Metanephros (tissue), 2 donors: ENCODE measurements around the gene TWNK. TPM values are rescaled to one million over a fixed set of nuclear protein-coding genes. Genes with fewer than 3 reads are reported as not detected.

Source experiments
- small RNA-seq: library from RNA; depleted of rRNA; stranded (forward); fragments of <200 nt; gene quantifications from one replicate; pipeline ENCODE3, GENCODE V24; 2014; ENCODE audit warnings: low replicate concordance
- total RNA-seq: library from RNA; depleted of rRNA; stranded (reverse); fragments of >200 nt; gene quantifications from one replicate; pipeline ENCODE4 v1.2.3, GENCODE V29; 2014

The TWNK gene
- 9.5 TPM for total RNA-seq

DNA sequence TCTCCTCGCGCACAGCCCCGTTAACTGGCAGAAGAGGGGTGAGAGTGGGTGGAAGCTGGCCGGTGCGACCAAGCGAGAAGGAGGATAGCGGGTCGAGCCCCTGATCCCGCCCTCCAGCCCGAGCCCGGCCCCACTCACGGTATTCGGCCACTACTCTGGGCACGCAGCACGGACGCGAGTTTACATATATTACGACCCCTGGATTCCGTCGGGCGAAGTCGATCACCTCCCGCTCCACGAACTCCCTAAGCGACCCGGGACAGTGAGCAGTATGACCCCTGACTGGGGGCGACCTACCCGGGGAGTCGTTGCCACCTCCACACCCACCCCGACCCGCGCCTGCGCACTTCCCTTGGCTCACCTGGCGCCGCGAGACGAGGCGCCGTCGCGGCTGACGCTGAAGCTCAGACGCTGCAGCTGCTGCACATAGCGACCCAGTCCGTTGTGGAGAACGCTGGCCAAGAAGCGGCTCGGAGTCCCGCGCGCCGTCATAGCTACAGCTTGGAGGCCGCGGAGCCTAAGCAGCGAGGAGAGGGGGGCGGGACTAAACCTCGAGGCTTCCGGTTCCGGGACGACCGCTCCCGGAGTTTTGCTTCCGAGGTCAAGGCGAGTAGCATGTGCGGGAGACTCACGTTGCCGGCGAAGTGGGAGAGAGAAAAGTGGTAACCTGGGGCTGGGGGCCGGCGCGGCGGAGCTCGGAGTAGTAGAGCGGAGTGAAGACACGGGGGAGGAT is at the start of gene TWNK, which contains the start of gene MRPL43:
Gene TWNK (plus strand): TSS at position 592 of the 733 bp plus-strand sequence. CDS start 668 bp downstream, outside the sequence.
Gene MRPL43 (minus strand): TSS at position 546 of the 733 bp plus-strand sequence. CDS start 54 bp downstream, at position 492.

DNA sequence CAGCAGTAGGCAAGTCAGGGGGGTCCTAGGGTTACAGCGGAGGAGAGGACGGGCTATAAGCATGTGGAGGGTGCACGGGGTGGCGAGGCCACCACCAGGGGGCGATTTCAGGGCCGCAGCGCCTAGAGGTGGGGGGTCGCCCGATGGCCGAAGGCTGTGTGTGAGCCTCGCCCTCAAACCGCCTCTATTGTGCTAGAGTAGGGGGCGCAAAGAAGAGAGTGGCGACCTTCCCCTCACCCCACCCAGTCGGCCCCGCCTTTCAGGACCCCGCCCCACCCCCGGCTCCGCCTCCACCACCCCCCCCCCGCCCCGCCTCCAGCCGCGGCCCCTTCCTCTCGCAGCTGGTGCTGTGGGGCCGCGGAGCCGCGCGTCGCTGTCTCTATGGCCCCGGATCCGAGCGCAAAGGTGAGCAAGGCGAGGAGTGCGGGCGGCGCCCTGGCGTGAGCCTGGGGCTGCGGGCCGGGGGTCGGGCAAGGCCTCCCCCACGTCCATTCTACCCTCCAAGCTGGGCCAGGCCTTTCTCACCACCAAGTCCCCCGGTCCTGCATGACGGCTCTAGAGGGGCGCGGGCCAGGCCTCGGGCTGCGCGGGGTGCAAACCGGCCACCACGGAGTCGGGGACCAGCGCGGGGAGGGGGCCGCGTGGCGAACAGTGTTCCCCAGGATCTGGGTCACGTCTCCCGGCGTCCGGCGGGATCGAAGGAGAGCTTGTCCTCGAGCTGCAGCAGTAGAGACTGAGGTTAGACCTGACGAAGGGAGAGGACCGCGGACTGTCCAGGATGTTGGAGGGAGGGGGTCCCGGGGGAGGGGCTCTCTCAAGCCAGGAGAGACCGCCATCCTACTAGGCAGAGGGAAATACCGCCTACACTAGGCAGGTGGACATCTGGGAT is 17.9 kb upstream of the TWNK start, which contains the start of gene SEMA4G:
Gene SEMA4G (plus strand): TSS at position 318 of the 889 bp plus-strand sequence. CDS start 3,409 bp downstream, outside the sequence.

DNA sequence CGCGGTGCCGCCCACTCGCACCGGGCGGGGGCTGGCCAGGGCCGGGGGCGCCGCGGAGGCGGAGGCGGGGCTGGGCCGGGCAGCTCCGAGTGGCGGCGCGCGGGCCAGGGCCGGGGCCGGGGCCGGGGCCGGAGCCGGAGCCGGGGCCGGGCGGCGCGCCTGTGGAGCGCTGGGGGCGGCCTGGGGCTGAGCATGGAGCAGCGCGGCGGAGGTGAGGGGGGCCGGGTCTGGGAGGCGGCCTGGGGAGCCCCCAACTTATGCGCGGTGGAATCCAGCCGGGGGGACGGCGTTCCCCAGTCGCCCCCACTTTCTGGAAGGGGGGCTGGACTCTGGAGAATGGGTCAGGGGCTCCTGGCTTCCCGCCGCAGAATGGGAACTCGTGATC is 12.4 kb downstream of the TWNK start, which contains the start of gene LZTS2:
Gene LZTS2 (plus strand): TSS at position 67 of the 385 bp plus-strand sequence. CDS start 2,731 bp downstream, outside the sequence.

DNA sequence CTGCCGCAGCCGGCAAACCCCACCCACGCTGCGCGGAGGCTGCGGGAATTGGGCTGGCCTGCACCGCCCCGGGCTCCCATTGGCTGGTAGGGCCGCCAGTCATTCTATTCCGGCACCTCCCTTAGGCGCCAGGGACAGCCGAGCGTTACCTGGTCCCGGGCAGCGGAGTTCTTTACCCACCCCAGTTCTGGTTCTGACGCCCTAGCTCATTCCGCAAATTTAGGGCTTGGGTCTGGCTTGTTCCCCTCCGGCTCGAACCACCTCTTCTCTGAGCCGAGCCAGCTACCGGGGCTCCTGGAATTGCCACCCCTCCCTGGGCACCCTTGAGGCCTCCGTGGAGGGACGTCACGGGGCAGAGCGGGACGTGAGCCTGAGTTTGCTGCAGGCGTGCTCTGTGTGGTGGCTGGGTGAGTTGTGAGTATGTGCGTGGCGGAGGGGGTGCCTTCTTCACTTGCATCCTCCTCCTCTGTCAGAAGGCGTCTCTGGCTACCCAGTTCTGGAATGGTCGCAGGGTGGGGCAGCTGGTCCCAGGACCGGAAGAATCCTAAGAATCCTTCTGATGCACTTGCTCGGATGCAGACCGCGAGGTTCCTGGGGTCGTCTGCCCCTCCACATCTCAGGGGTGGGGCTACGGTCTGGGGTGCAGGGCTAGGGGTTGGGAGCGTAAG is 43.9 kb downstream of the TWNK start, which contains the start of the genes PDZD7 and SFXN3:
Gene PDZD7 (minus strand): TSS at position 2 of the 668 bp plus-strand sequence. CDS start 910 bp downstream, outside the sequence.
Gene SFXN3 (plus strand): TSS at position 107 of the 668 bp plus-strand sequence. CDS start 3,461 bp downstream, outside the sequence.

Small RNA genes lying within 50 kb of the gene (small RNA-seq; reads per million reads assigned to genes)
- not detected for gene MIR608

Other genes starting within 250 kb of the TWNK start
- gene PAX2, start 242.0 kb upstream of the TWNK start, total RNA-seq, result 122 TPM
- 49.0 TPM for gene SLF2, start 74.6 kb upstream of the TWNK start, total RNA-seq
- gene SEMA4G, start 18.0 kb upstream of the TWNK start, total RNA-seq, result 8.5 TPM
- 99.8 TPM for gene MRPL43, start within 50 bp of the TWNK start, total RNA-seq
- 93.3 TPM for gene LZTS2, start 12.3 kb downstream of the TWNK start, total RNA-seq
- gene PDZD7, start 43.6 kb downstream of the TWNK start, total RNA-seq, result 1.6 TPM
- 29.0 TPM for gene SFXN3, start 43.7 kb downstream of the TWNK start, total RNA-seq
- gene KAZALD1, start 74.4 kb downstream of the TWNK start, total RNA-seq, result 12.7 TPM
- gene TLX1, start 143.8 kb downstream of the TWNK start, total RNA-seq, result not detected
- 1.5 TPM for gene LBX1, start 241.9 kb downstream of the TWNK start, total RNA-seq